Adrenal gland (tissue), 12 donors: ENCODE data around the gene SLC34A3. TPM values are rescaled to one million over a fixed set of nuclear protein-coding genes. Genes with fewer than 3 reads are reported as not detected.

ENCODE experiments used
- DNase-seq, 7 donors: peaks; one replicate each; pipeline ENCODE4 v3.0.0-alpha.2; 2019 to 2020
- H3K27ac ChIP-seq, 5 donors: fragments of 200-600 bp; sonication (generic) in 4 of 5; 1 replicate in 3 of 5; 2 replicates in 2 of 5; pipeline versions ENCODE4 v1.5.1 to v1.8.0; 2016 to 2020; ENCODE audit warnings: mild to moderate bottlenecking in 1 of 5
- H3K27me3 ChIP-seq: fragments of 200-600 bp; 2 replicates; pipeline ENCODE4 v1.8.0; 2021
- H3K36me3 ChIP-seq, 2 donors: fragments of 200-600 bp; replicated peaks in 1 of 2; 1 replicate in 1 of 2; 2 replicates in 1 of 2; pipeline versions ENCODE4 v1.5.1 to v1.8.0; 2018 to 2022
- H3K4me1 ChIP-seq, 2 donors: fragments of 200-600 bp; replicated peaks in 1 of 2; 1 replicate in 1 of 2; 2 replicates in 1 of 2; pipeline versions ENCODE4 v1.5.1 to v1.8.0; 2018 to 2021
- H3K4me3 ChIP-seq, 4 donors: fragments of 200-600 bp; sonication (generic) in 3 of 4; one replicate each; pipeline ENCODE4 v1.5.1; 2016 to 2018
- H3K9me3 ChIP-seq, 3 donors: fragments of 200-600 bp; sonication (generic) in 1 of 3; replicated peaks in 1 of 3; 1 replicate in 2 of 3; 2 replicates in 1 of 3; pipeline versions ENCODE4 v1.5.1 to v1.8.0; 2016 to 2021
- CTCF ChIP-seq, 6 experiments: fragments of 450-650 bp in 4 of 6; fragments of 200-600 bp in 2 of 6; sonication (generic) in 1 of 6; IDR thresholded peaks; 1 replicate in 5 of 6; 2 replicates in 1 of 6; pipeline versions ENCODE4 v1.5.1 to v1.8.0; 2016 to 2021; ENCODE audit warnings: antibody characterized with exemption in 6 of 6, mild to moderate bottlenecking in 2 of 6, moderate library complexity in 1 of 6
- POLR2A ChIP-seq, 2 donors: fragments of 450-650 bp; IDR thresholded peaks; one replicate each; pipeline ENCODE4 v1.6.1; 2017; ENCODE audit warnings: antibody characterized with exemption in 2 of 2, mild to moderate bottlenecking in 2 of 2, moderate library complexity in 1 of 2
- WGBS, 4 donors: extraction: QIAGEN DNeasy Blood & Tissue Kit in 2 of 4; methylation state at CpG; one replicate each; pipeline versions ENCODE4 v1.1.5 to v1.1.7; 2013 to 2017; 5-methylcytosine and 5-hydroxymethylcytosine counted together
- intact Hi-C, 2 donors: fragments of 100-400 bp; cut with DNase I; formaldehyde crosslinking; loops; one replicate each; pipeline versions ENCODE4 v1.14.1 to v1.15.0; 2022 to 2023
- polyA plus RNA-seq, 3 donors: library from polyadenylated mRNA; stranded (reverse); fragments of 200-250 nt in 2 of 3; fragments of 350-450 nt in 1 of 3; fragmentation: Illumina TruSeq in 1 of 3; extraction: RNeasy Lipid Tissue Mini Kit (QIAGEN cat#74804) in 1 of 3; gene quantifications; one replicate each; pipeline ENCODE4 v1.2.3, GENCODE V29; 2013 to 2014
- total RNA-seq, 9 donors: library from RNA; depleted of rRNA in 4 of 9; stranded (reverse); fragments of >200 nt in 4 of 9; fragments of 120-200 nt in 1 of 9; fragmentation: NEBNext Ultra II Directional in 1 of 9; extraction: Animal tissue kit (Norgen Biotek cat#: 25700) in 1 of 9; gene quantifications; one replicate each; pipeline versions ENCODE4 v1.1.0 to v1.2.4, GENCODE V29; 2013 to 2023
- donor health status: healthy with polysubstance abuse.
- donor health status: Bipolar disorder and iron deficiency.
- donor health status: DM: yes; HTN: yes; CAD: no.
- donor health status: DM: no; HTN: no; CAD: no.
- donor health status: DM: no; HTN: no; CAD: no.
- donor health status: DM: yes; HTN: yes; CAD: no.

The SLC34A3 gene
- total and polyA plus RNA-seq, 12 donors: not detected

- no peak for DNase-seq
- Histone ChIP-seq H3K36me3 (no peaks in the 10 kb centered on the region), H3K4me1 (peaks cover 13 to 20% of the 10 kb centered on the region in 2 donors), H3K9me3 (no peaks in the 10 kb centered on the region), H3K4me3 (peak within 1 kb of the TSS in 2 of 4 donors; percentile 77 to 81), H3K27ac (peak within 1 kb of the TSS in 2 of 5 donors; percentile 82 to 91), H3K27me3 (peaks cover 15% of the 10 kb centered on the region)
- 51 to 65% (median 56%) methylated on average over 3 to 23 of the region's 23 CpGs for WGBS, 4 donors
- intact Hi-C loops: loop anchor here (5.0 kb wide), 1 partner anchor 108 kb away; no protein-coding TSS in a partner anchor
- TF ChIP-seq POLR2A (IDR thresholded peaks at IDR 0.05) (no peak), CTCF (IDR thresholded peaks at IDR 0.05) (no peak)
Observed at GRCh38 chr9:137224830-137225694, 5.6 kb upstream of the SLC34A3 start, which contains the start of gene CYSRT1. CYSRT1 (plus strand) TSS chr9:137225174; CDS start chr9:137225622, 448 bp downstream.

- H3K4me3 ChIP-seq: no peak overlapping the region
- H3K9me3 ChIP-seq: no peaks in the 10 kb centered on the region
- H3K27me3 ChIP-seq: peaks cover 22% of the 10 kb centered on the region
- WGBS, 4 donors: 78 to 84% (median 82%) methylated on average over 17 to 21 of the region's 21 CpGs; no CpG with 5 or more reads in 1 of the 4 donors
- intact Hi-C loops: loop anchor here (5.0 kb wide), 1 partner anchor 109 kb away; no protein-coding TSS in a partner anchor
- H3K36me3 ChIP-seq: no peaks in the 10 kb centered on the region
- H3K27ac ChIP-seq: no peak overlapping the region
- DNase-seq: no peak
- no peak for TF ChIP-seq POLR2A (IDR thresholded peaks at IDR 0.05)
- no peak for TF ChIP-seq CTCF (IDR thresholded peaks at IDR 0.05)
- H3K4me1 ChIP-seq: peaks cover 13 to 20% of the 10 kb centered on the region in 2 donors
Observed at GRCh38 chr9:137225699-137226331, 4.9 kb upstream of the SLC34A3 start.

GRCh38 chr9:137226338-137227053 lies 4.2 kb upstream of the SLC34A3 start:
- Histone ChIP-seq H3K9me3 (no peaks in the 10 kb centered on the region), H3K4me3 (no peak overlapping the region), H3K4me1 (peaks cover 10 to 18% of the 10 kb centered on the region in 2 donors), H3K36me3 (no peaks in the 10 kb centered on the region), H3K27me3 (peaks cover 29% of the 10 kb centered on the region), H3K27ac (no peak overlapping the region)
- 60 to 72% (median 67%) methylated on average over 17 to 18 of the region's 18 CpGs for WGBS, 4 donors
- no peak for DNase-seq
- no peak for TF ChIP-seq CTCF (IDR thresholded peaks at IDR 0.05)
- no peak for TF ChIP-seq POLR2A (IDR thresholded peaks at IDR 0.05)
- intact Hi-C loops: loop anchor here (5.0 kb wide), 1 partner anchor 109 kb away; no protein-coding TSS in a partner anchor
